Erythroblast (primary cell): ENCODE measurements around the gene RASA3.

Source experiments
- GATA1 ChIP-seq: IDR thresholded peaks from 2 replicates; pipeline ENCODE4 v1.6.1; 2011; ENCODE audit warnings: low read depth, mild to moderate bottlenecking, control low read depth, low read length, moderate library complexity
- POLR2A ChIP-seq: IDR thresholded peaks from 2 replicates; pipeline ENCODE4 v1.6.1; 2011; ENCODE audit warnings: mild to moderate bottlenecking, low read length

GRCh38 chr13:113996912-113997745 lies 135.3 kb downstream of the RASA3 start:
- TF ChIP-seq POLR2A (no peak), GATA1 (no peak)
